ENCODE results near the gene CYFIP2. TPM values are rescaled to one million over a fixed set of nuclear protein-coding genes. Genes with fewer than 3 reads are reported as not detected.

Gene CYFIP2
- total and polyA plus RNA-seq, 2 of the 8 experiments (the other 6 are each of a cell fraction or from before 2014, with no cell fraction given) = 45.1 to 80.6 TPM

GRCh38 chr5:157322581-157322980 lies 56.7 kb downstream of the CYFIP2 start:
- Histone ChIP-seq H3K79me2 (ENCODE audit: control insufficient read depth in 1 of 2, insufficient read depth in 2 of 2, low read length in 2 of 2) (no peaks in the 10 kb centered on the region), H3K79me1 (ENCODE audit: low read depth, low read length) (no peaks in the 10 kb centered on the region), H2BK120ac (replicated peaks; ENCODE audit: low read depth, low read length) (no peak overlapping the region), H3K9me3 (ENCODE audit: insufficient read depth in 2 of 2, low read depth in 1 of 2, low read length in 1 of 2) (no peaks in the 10 kb centered on the region), H3K4ac (replicated peaks; ENCODE audit: insufficient read length, low read depth, low read length) (no peak overlapping the region), H3K4me1 (replicated peaks in 1 of 4; ENCODE audit: control insufficient read depth in 3 of 4, insufficient read depth in 4 of 4, low read length in 3 of 4) (no peaks in the 10 kb centered on the region), H2AFZ (ENCODE audit: low read length) (no peak overlapping the region), H3K14ac (ENCODE audit: insufficient read length) (no peak overlapping the region), H3K23ac (ENCODE audit: insufficient read length) (no peak overlapping the region), H3K56ac (replicated peaks; ENCODE audit: insufficient read length, low read depth, low read length) (no peak overlapping the region), H4K5ac (ENCODE audit: insufficient read length, low read depth, low read length) (no peak overlapping the region), H3K23me2 (ENCODE audit: low read depth, low read length) (no peaks in the 10 kb centered on the region), H4K8ac (ENCODE audit: extremely low read depth, insufficient read depth, low read length) (no peak overlapping the region), H2BK5ac (ENCODE audit: low read depth, low read length) (no peak overlapping the region), H3K27ac (ENCODE audit: low read depth, low read length) (no peak overlapping the region), H3K18ac (ENCODE audit: extremely low read depth, low read length) (no peak overlapping the region), H4K20me1 (replicated peaks in 1 of 2; ENCODE audit: control insufficient read depth in 1 of 2, insufficient read depth in 2 of 2, low read length in 2 of 2) (peaks cover 0 to 2% of the 10 kb centered on the region in 2 experiments), H3K4me3 (ENCODE audit: extremely low read depth in 1 of 4, insufficient read depth in 2 of 4, low read depth in 3 of 4, low read length in 4 of 4) (no peak overlapping the region), H3K9ac (replicated peaks in 1 of 4; ENCODE audit: extremely low read depth in 1 of 4, low read depth in 3 of 4, low read length in 3 of 4) (no peak overlapping the region), H3K36me3 (ENCODE audit: control insufficient read depth in 2 of 4, insufficient read depth in 4 of 4, low read length in 3 of 4) (peaks cover 4 to 21% (median 16%) of the 10 kb centered on the region in 4 experiments; a peak in 6 of 8 replicates), H2BK15ac (ENCODE audit: low read length) (no peak overlapping the region), H2AK5ac (ENCODE audit: low read depth, low read length) (no peak overlapping the region), H2BK20ac (ENCODE audit: low read length) (no peak overlapping the region), H3K27me3 (replicated peaks in 1 of 4; ENCODE audit: control insufficient read depth in 3 of 4, extremely low read depth in 1 of 4, insufficient read depth in 3 of 4, low read length in 3 of 4) (no peaks in the 10 kb centered on the region), H3K4me2 (ENCODE audit: insufficient read depth in 1 of 2, low read depth in 2 of 2, low read length in 2 of 2) (no peak overlapping the region), H4K91ac (replicated peaks; ENCODE audit: insufficient read length, low read length) (no peak overlapping the region), H2BK12ac (ENCODE audit: low read depth, low read length) (no peak overlapping the region)
- CTCF ChIA-PET (ENCODE audit: partially characterized antibody) = interaction anchor here (0.9 to 12.4 kb wide), 14 partner anchors 6 to 547 kb away, joined by 3 to 157 read pairs (median 6); a partner anchor contains a TSS
- WGBS, 2 experiments (ENCODE audit: extremely low coverage in 1 of 2, insufficient coverage in 1 of 2, insufficient read length in 1 of 2, insufficient replicate concordance in 2 of 2, low coverage in 1 of 2, low lambda C conversion rate in 2 of 2, missing lambda C conversion rate in 1 of 2) = 93% methylated on average over 13 of the region's 13 CpGs; no CpG with 5 or more reads in 1 of the 2 experiments
- POLR2A ChIA-PET (ENCODE audit: partially characterized antibody) = interaction anchor here (1.8 kb wide), 1 partner anchor 11 kb away, joined by 4 read pairs; no protein-coding TSS in a partner anchor
- DNase-seq (ENCODE audit: low read depth in 1 of 2, low spot score in 2 of 2) (no peak), FAIRE-seq (no peak)
- TF ChIP-seq TBP (IDR thresholded peaks at IDR 0.05; ENCODE audit: low read depth, low read length) (no peak), SRF (IDR thresholded peaks at IDR 0.05; ENCODE audit: low read depth, low read length) (no peak), USF2 (IDR thresholded peaks at IDR 0.05; ENCODE audit: low read length) (no peak), CHD2 (IDR thresholded peaks at IDR 0.05; ENCODE audit: low read length) (no peak), ATF2 (IDR thresholded peaks at IDR 0.05; ENCODE audit: low read length) (no peak), TEAD4 (IDR thresholded peaks at IDR 0.05; ENCODE audit: low read depth, low read length) (no peak), TCF12 (IDR thresholded peaks at IDR 0.05; ENCODE audit: low read depth, low read length) (no peak)

Measured in H1 (cell line).